ENCODE measurements around the gene SP9.
"Not testable (repeated sequence)": the region's sequence is repeated elsewhere in the genome, so short reads cannot be mapped to it uniquely, and the experiment has no call there.

Gene SP9

GRCh38 chr2:174344716-174345461, 10.1 kb downstream of the SP9 start:
- DNase-seq (ENCODE audit: low read depth in 2 of 2), result no peak

DNA sequence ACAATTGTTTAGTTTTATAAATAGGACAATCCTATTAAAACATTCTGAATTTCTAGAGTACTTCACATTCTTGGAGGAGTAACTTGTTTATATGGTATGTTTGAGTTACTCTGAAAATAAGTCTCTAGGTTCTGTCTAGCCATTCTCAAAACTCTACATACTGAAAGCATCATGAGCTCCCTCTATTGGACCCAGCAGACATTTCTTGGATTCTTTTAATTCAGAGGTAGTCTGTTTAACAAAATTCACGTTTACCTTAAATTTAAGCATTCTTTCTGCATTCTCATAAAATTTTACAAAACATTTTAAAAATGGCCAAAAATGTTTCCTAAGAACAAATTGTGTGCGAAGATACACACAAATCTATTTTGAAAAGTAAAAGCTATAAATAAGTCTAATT, 15.3 kb downstream of the SP9 start:
- no peak for DNase-seq (ENCODE audit: low read depth in 2 of 2)

DNA sequence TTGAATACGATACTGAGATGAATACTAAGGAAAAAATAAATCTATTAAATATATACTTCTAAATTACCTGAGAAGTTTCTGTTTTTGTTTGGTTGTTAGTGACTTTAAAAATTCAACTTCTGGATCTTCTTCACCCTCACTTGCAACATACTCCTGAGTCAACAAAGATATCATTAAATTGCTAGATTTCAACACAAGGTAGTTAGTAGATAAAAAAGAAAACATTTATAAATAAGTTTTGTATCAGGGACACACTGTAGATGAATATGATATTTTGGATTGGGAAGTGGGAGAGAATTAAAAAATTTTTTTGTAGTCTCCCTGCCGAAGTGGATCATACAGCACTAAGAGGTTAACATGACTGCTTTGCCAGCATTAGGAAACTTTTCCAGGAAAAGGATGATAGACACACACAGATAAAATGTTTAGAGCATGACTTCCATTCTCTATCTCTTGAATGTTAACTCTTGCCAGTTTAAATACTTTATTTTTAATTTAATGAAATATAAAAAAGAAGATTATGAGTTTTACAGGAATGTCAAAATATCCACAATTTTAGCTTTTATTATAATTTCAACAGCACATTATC, 15.9 kb downstream of the SP9 start:
- no peak for DNase-seq (ENCODE audit: low read depth in 2 of 2)

GRCh38 chr2:174353004-174353403, 18.2 kb downstream of the SP9 start:
- DNase-seq (ENCODE audit: low read depth in 2 of 2), result no peak

DNA sequence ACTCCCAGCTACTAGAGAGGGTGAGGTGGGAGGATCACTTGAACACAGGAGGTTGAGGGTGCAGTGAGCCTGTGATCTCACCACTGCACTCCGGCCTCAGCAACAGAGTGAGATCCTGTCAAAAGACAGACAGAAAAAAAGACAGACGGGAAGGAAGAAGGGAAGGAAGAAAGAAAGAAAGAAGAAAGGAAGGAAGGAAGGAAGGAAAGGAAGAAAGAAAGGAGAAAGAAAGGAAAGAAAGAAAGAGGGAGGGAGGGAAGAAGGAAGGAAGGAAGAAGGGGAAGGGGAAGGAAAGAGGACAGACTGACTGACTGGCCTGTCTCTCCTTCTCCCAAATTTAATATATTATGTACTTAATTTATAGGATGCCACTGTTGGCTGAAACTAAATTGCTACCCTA, 21.6 kb downstream of the SP9 start:
- no peak for DNase-seq (ENCODE audit: low read depth in 2 of 2)

DNA sequence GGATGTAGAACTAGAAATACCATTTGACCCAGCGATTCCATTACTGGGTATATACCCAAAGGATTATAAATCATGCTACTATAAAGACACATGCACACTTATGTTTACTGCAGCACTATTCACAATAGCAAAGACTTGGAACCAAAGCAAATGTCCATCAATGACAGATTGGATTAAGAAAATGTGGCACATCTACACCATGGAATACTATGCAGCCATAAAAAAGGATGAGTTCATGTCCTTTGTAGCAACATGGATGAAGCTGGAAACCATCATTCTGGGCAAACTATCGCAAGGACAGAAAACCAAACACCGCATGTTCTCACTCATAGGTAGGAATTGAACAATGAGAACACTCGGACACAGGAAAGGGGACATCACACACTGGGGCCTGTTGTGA, 24.9 kb downstream of the SP9 start:
- not testable (repeated sequence) for DNase-seq (ENCODE audit: low read depth in 2 of 2)

- no peak for DNase-seq (ENCODE audit: low read depth in 2 of 2)
Measured at GRCh38 chr2:174362949-174363348, 28.2 kb downstream of the SP9 start.

- not testable (repeated sequence) for DNase-seq (ENCODE audit: low read depth in 2 of 2)
Measured at GRCh38 chr2:174363492-174364225, 28.9 kb downstream of the SP9 start.

DNA sequence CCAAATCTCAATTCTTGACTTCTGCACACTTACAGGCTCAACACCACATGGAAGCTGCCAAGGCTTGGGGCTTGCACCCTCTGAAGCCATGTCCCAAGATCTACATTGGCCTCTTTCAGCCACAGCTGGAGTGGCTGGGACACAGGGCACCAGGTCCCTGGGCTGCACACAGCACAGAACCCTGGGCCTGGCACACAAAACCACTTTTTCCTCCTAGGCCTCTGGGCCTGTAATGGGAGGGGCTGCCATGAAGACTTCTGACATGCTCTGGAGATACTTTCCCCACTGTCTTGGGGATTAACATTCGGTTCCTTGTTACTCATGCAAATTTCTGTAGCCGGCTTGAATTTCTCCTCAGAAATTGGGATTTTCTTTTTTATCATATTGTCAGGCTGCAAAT, 29.9 kb downstream of the SP9 start:
- DNase-seq (ENCODE audit: low read depth in 2 of 2), result no peak

DNA sequence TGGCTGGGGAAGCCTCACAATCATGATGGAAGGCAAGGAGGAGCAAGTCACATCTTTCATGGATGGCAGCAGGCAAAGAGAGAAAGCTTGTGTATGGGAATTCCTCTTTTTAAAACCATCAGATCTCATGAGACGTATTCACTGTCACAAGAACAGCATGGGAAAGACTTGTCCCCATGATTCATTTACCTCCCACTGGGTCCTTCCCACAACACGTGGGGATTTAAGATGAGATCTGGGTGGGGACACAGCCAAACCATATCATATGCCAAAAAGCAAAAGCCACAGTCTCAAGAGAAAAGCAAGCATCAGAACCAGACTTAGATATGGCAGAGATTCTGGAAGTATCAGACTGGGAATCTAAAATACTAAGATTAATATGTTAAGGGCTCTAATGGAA, 30.8 kb downstream of the SP9 start:
- DNase-seq (ENCODE audit: low read depth in 2 of 2), result no peak

GRCh38 chr2:174368691-174369090, 33.9 kb downstream of the SP9 start:
- no peak for DNase-seq (ENCODE audit: low read depth in 2 of 2)

GRCh38 chr2:174376967-174377366, 42.2 kb downstream of the SP9 start:
- no peak for DNase-seq (ENCODE audit: low read depth in 2 of 2)

DNA sequence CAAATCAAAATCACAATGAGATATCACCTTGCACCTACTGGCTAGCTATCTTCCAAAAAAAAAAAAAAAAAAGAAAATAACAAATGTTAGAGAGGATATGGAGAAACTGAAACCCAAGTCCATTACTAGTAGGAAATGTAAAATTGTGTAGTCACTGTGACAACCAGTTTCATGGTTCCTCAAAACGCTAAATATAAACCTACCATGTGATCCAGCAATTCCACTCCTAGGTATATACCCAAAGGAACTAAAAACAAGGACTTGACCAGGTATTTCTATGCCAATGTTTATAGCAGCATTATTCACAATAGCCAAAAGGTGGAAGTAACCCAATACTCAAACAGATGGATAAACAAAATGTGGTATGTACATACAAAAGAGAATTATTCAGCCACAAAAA, 49.0 kb downstream of the SP9 start:
- DNase-seq (ENCODE audit: low read depth in 2 of 2), result no peak

DNA sequence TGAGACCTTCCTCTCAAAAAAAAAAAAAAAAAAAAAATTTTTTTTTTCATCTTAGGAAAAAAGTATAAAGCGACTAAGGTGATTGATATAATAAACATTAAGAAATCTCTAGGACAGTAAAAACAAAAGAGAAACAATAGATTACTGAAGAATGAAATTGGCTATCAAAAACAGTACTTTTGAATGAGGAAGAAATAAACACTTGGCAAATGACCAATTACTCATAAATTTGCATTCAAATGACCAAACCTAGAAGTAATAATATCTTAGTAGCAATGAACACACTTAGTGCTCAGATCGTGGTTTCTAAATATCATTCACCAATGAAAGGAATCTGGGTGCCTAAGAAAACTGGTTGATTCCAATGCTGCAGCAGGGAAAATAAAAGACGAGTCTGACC, 50.4 kb downstream of the SP9 start:
- no peak for DNase-seq (ENCODE audit: low read depth in 2 of 2)

Measured in stimulated activated CD8-positive, alpha-beta memory T cell treated with anti-CD3 and anti-CD28 coated beads, Interleukin-7, amount 100 ng/mL, for 4 hours (primary cell).